GM12872 (cell line): ENCODE results near the gene PLD6.

Experiments
- TF ChIP-seq, protein P1 (sequence below): IDR thresholded peaks from 3 replicates; pipeline ENCODE4 v1.5.1; 2011; ENCODE audit warnings: low read depth, mild to moderate bottlenecking, low read length, moderate library complexity; ENCODE audit not compliant: insufficient read depth

Gene PLD6

DNA sequence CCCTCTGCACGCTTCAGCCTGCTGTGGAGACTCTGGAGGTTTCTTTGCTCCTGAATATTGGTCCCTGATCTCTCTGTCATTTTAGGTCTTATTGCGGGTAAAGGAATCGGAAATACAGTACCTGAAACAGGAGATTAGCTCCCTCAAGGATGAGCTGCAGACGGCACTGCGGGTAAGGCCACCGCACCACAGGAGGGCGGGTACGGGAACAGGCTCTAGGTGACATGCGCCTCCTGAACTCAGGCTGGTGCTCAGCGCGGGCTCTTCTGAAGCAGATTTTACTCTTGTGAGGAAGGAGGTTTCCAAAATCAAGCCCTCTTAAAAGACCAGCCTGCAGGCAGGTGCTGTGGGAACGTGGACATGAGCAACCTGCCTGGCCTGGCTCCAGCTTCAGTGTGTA lies 29.8 kb downstream of the PLD6 start:
- TF ChIP-seq, protein P1, sequence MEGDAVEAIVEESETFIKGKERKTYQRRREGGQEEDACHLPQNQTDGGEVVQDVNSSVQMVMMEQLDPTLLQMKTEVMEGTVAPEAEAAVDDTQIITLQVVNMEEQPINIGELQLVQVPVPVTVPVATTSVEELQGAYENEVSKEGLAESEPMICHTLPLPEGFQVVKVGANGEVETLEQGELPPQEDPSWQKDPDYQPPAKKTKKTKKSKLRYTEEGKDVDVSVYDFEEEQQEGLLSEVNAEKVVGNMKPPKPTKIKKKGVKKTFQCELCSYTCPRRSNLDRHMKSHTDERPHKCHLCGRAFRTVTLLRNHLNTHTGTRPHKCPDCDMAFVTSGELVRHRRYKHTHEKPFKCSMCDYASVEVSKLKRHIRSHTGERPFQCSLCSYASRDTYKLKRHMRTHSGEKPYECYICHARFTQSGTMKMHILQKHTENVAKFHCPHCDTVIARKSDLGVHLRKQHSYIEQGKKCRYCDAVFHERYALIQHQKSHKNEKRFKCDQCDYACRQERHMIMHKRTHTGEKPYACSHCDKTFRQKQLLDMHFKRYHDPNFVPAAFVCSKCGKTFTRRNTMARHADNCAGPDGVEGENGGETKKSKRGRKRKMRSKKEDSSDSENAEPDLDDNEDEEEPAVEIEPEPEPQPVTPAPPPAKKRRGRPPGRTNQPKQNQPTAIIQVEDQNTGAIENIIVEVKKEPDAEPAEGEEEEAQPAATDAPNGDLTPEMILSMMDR: no peak

DNA sequence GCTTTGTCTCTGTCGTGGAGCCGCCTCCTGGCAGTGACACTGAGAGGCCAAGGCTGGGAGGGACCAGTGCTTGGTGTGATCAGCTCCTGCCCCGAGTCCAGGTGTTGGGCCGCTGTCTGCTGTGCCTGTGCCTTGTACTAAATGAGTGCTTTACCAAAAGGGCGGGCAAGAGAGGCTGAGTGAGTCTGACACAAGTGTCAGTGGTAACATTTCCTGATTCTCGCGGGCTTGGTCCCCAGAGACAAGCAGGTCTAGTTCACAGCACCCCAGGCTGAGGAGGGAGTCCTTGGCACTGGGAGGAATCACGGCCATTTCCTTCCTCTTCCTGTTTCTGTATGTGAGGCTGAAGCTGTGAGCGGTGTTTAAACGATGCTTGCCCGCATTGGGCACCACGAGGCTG lies 30.2 kb downstream of the PLD6 start:
- TF ChIP-seq, protein P1: no peak

DNA sequence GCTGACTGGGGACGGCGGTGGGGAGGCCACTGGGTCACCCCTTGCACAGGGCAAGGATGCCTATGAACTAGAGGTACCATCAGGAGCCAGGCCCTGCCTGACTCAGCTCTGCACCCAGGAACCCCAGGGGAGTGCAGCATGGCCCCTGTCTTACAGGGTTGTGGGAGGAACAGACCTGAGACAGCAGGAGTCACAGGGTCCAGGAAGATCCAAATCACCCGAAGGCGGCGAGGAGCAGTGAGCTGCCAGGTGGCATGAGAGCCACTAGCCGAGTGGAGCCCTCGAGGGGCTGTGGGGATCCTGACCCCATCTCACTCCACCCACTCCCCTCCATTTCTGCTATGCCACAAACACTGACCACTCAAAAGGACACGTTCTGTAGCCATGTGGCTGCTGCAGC lies 30.8 kb downstream of the PLD6 start:
- TF ChIP-seq, protein P1: no peak

DNA sequence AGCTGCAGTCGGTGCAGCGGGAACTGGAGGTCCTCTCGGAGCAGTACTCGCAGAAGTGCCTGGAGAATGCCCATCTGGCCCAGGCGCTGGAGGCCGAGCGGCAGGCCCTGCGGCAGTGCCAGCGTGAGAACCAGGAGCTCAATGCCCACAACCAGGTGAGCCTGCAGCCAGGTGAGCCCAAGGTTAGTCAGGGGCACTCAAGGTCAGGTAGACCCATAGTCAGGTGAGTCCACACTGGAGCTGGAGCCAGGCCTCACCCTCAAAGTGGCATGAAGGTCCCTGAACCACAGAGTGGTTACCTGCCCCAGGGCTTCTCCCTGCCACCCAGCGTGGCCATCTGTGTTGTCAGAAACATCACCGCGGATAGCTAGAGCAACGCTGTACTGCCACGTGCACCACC lies 32.2 kb downstream of the PLD6 start:
- TF ChIP-seq, protein P1: no peak

DNA sequence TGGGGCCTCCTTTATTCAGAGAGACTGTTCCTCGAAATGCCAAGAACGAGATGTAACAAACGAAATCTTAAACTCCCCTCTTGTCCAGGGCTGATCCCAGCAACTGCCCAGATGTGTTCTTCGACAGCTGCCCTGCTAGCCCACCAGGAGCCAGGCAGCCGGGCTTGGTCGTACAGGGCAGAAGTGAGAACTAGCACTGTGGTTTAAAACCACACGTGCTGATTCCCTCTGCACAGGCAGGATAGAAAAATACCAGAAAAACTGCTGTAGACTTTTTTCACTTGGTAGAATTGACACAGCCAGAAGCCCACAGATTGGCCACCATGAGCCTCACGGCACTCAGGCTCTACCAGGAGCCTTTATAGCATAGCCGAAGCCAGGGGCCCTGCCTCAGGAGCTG lies 33.1 kb downstream of the PLD6 start:
- TF ChIP-seq, protein P1: no peak

DNA sequence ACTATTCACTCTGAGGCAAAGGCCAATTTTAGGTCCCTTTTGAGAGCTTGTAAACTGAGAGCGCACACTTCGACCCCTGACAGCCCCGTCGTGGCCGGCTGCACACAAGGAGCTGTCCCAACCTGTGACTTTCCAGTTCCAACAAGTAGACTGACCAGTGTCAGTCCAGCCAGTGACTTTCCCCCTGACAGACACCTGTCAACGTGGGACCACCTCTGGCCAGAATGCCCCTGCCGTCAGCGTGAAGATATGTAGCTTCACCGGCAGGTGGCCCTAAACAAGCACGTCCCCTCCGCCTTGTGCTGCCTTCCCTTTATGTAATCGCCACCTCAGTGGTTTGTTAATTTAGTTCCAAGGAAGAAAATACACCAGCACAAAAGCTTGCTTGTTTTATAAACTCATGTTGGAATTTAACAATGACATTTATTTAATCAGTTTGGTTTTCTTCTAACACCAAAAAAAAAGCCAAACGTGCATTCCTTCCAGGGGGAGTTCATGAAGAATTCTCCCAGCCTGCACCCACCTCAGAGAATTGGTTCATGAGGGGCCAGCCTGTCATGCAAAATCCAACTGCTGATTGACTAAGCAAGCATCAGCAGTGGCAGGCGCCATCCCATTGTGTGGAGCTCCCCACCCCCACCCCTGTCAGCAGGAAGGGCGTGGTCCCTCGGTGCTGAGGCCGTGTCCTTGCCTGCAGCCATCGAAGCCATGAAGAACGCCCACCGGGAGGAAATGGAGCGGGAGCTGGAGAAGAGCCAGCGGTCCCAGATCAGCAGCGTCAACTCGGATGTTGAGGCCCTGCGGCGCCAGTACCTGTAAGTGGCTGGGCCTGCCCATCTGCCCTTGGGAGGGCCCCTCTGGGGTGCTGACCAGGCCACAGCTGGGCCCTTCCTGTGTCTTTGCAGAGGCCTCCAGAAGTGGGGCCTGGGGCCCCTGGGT lies 33.9 kb downstream of the PLD6 start:
- TF ChIP-seq, protein P1: no peak

DNA sequence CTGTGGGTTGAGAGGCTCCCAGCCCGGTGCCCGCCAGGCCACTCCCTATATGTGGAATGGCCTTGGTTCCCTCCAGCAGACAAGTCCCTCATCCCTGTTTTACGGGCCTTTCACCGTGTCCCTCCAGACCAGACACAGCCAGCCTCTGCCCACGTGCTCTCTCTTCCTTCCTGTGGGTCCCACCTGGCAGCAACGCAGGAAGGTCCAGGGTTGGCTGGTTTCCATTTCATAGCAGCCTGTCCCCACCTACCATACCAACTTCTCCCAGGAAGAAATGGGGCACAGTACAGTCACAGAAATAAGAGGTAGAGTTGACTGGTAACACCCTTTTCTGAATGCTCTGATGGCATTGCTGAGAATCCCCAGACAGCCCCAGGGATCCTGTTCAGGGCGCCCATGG lies 34.9 kb downstream of the PLD6 start:
- TF ChIP-seq, protein P1: no peak
